COLO829 (cell line): Measurements from ENCODE around the gene UBE2L6.

Experiments
- DNase-seq: peaks from one replicate; pipeline ENCODE4 v3.0.0; 2012; ENCODE audit warnings: low spot score

Gene UBE2L6

DNA sequence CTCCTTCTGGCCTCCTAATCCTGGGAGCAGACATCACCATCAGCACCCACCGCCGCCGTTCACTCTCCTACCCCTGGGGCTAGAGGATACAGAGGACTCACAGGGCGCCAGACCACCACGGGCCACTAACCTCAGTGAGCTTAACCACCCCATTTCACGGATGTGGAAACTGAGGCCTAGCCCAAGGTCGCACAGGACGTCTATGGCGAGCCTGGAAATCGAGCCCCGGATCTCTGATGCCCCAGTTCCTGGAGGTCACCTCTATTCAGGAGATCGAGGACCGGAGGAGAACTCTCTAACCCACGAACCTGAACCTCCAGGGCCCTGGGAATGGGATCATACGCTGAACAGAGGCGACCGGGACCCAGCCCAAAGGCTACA lies 37.3 kb downstream of the UBE2L6 start:
- DNase-seq: no peak

- no peak for DNase-seq
Measured at GRCh38 chr11:57529012-57529411, 38.5 kb downstream of the UBE2L6 start.

DNA sequence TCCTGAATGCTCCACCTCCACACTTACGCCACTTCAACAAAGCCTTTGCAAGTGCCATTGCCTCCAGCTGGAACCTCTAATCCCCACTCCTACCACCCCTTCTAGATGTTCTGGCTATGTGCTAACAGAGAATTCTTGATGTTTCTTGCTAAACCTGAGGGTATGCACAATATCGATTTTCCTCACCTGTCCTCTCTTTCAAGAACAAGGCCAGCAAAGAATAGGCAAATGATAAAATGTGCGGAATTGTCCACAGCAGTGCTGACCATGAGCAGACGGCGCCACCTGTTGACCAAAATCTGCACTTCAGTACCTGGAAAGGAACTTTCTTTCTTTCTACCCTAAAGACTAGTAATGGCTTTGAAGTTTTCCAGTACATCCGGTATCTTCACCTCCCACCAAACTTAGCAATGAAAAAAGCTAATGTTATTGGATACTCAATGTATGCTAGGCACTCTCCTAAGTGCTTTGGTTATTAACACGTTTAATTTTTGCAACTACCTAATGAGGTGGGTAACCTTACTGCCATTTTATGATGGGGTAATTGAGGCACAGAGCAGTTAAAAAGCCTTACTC lies 40.3 kb downstream of the UBE2L6 start:
- no peak for DNase-seq

DNA sequence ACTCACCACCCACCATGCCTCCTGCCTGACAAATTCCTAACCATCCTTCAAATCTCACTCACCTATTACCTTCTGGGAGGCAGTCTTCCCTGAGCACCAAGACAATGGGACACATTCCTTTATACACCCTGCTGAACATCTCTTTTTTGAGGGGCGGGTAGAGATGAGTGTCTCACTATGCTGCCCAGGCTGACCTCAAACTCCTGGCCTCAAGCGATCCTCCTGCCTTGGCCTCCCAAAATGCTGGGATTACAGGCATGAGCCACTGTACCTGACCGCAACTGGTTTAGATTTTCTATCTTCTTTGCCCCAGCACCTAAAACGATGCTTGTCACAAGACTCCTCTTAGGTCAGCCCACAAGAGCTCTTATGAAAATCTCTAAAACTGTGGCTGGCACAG lies 44.1 kb downstream of the UBE2L6 start:
- DNase-seq: no peak

GRCh38 chr11:57521116-57521515 lies 46.4 kb downstream of the UBE2L6 start:
- no peak for DNase-seq

- no peak for DNase-seq
Measured at GRCh38 chr11:57516061-57516443, 51.4 kb downstream of the UBE2L6 start.

- DNase-seq: no peak
Measured at GRCh38 chr11:57515332-57516060, 52.0 kb downstream of the UBE2L6 start, which contains the start of gene SLC43A1. SLC43A1 (minus strand) TSS chr11:57515702; CDS start chr11:57514111, 1,591 bp downstream.

DNA sequence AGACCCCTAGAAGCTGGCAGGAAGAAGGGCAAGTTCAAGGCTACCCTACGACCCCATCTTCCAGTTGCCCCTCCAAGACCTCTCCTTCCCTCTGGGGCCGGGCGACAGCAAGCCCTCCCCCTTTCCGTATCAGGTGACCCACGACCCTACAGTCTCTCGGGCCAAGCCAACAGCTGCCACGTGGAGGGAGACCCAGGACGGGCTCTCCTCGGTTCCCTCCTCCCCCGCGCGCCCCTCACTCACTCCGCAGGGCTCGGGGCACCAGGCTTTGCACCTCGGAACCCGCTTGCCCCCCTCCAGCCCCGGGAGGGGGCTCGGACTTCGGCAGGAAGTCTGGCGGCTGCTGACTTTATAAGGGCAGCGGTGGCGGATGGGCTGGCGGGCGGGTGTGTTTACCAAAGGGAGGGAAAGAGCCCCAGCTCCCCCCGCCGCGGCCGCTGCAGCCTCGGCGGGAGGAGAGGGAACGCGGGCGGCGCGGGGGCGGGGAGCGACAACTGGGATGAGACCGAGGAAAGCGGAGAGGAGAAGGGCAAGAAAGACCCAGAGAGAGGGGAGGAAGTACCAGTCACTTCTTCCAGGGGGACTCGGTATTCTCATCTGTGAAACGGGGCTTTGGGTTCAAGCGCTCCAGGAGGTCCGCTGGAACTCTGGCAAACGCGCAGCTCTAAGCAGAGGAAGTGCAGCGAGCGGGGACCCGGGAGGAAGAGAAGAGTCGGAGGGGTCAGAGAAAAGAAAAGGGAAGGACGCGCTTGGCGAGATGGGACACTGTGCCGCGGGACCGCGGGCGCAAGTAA lies 52.7 kb downstream of the UBE2L6 start:
- DNase-seq: no peak

DNA sequence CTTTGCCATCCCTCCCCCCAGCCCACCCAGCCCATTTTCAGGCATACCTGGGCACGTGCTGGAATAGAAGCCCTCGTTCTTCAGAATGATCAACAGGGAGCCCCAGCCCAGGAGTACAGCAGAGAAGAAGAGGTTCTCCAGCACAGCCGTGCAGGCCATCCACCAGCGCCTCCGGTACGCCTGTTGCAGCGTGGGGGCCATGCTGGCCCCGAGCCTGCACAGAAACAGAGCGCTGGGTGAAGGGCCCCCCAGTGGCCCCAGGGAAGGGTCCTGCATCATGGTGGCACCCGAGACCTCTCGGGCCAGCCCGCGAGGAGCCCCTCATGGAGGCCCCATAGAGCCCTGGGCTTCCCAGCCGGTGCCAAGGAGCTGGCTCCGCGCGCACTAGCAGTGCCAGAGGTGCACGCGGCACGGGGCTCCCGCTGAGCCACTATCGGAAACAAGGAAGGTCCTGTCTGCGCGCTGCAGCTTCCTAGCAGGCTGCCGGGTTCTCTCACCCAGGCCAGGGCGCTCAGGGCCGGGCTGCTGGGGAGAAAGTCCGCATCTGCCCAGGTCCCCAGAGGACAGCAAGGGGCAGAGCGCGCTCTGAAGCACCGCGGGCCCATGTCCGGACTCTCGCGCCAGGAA lies 53.4 kb downstream of the UBE2L6 start:
- no peak for DNase-seq

DNA sequence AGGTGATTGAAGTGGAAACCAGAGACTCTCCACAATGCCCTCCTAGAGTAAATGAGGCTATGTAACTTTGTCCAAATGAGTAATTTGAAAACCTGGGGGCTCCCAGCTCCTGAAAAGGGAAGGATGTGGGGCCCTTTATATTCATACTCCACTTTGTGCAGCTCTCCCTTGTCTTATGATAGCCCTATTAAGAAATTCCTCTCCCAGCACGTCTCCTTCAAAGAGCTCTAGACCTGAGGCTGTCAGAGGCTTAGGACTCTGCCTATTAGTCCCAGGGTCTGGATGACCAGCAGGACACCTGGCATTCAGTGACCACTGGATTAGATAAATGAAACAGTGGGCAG lies 54.0 kb downstream of the UBE2L6 start:
- DNase-seq: no peak

DNA sequence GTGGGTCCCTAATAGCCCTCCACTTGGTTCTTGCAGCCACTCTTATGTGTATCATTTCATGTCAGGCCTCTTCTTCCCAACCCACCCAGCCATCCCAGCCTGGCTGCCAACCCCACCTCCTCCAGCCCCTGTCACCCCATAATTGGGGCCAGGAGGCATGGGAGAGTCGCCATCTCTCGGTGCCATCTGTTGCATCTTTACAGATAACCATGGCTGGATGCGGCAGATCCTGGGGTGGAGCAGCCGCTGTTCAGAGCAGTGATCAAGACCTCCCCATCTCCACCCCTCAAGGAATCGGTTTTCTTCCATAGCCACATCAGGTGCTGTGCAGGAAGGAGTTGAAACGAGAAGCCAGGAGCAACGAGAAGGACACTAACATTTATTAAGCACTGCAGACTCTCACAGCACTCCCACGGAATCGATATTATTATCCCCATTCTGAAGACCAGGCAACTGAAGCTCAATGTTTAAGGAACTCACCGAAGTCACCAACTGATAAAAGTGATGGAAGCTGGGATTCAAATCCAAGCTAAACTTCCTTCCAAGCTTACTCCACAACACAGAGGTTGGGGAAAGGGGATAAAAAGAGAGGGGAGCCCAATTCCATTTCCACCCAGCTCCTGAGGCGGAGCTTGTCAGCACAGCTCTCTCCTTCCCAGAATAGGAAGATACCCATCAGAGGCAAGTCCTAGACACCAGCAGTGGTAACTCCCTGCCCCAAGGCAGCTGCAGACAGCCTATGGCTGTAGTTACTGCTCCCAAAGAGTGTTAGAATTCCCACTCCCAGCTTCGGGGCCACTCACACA lies 54.6 kb downstream of the UBE2L6 start:
- DNase-seq: no peak

- no peak for DNase-seq
Measured at GRCh38 chr11:57511741-57512430, 55.6 kb downstream of the UBE2L6 start.

- DNase-seq: no peak
Measured at GRCh38 chr11:57508341-57509170, 58.9 kb downstream of the UBE2L6 start.

DNA sequence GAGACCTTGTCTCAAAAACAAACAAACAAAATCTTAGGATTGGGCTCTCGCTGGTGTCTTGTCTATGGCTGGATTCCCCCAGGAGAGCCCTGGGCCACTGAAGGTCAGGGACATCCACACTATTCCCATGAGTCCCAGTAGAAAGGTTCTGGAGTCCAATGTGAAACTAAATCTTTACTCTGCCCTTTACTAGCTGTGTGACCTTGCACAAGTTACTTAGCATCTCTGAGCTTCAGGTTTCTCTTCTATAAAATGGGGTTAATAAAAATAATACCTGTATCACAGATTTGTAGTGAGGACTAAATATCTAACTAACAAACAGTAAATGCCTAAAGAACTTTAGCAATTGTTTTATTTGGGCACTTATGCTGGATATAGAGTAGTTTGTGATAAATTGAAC lies 61.0 kb downstream of the UBE2L6 start:
- no peak for DNase-seq

- no peak for DNase-seq
Measured at GRCh38 chr11:57504511-57504910, 63.0 kb downstream of the UBE2L6 start.

GRCh38 chr11:57502870-57503269 lies 64.6 kb downstream of the UBE2L6 start:
- no peak for DNase-seq

DNA sequence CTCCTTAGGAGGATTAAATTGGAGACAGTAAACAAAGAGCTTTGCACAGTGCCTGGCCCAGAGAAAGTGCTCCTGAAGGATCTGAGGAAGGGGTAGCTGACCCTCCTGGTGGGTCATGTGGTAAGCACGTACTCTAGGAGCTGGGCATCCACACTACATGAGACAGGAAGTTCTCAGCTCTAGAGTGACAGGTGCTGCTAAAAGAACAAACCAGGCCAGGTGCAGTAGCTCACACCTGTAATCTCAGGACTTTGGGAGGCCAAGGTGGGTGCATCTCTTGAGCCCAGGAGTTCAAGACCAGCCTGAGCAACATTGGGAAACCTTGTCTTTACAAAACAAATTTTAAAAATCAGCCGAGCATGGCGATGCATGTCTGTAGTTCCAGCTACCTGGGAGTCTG lies 65.1 kb downstream of the UBE2L6 start:
- DNase-seq: no peak

GRCh38 chr11:57501953-57502352 lies 65.5 kb downstream of the UBE2L6 start:
- no peak for DNase-seq
